CD4-positive, alpha-beta T cell treated with Interleukin-21 for 1 hour (primary cell): Measurements from ENCODE around the gene LRRK1.

Experiments used
- DNase-seq: peaks from one replicate; pipeline ENCODE4 v3.0.0-alpha.2; 2020

The LRRK1 gene

GRCh38 chr15:100891307-100892012 is 27.7 kb upstream of the LRRK1 start:
- DNase-seq = no peak

- no peak for DNase-seq
Measured at GRCh38 chr15:100892013-100892355, 27.2 kb upstream of the LRRK1 start.

- DNase-seq = no peak
Measured at GRCh38 chr15:100893261-100893963, 25.7 kb upstream of the LRRK1 start.

GRCh38 chr15:100893964-100894295 is 25.2 kb upstream of the LRRK1 start:
- DNase-seq = no peak

DNA sequence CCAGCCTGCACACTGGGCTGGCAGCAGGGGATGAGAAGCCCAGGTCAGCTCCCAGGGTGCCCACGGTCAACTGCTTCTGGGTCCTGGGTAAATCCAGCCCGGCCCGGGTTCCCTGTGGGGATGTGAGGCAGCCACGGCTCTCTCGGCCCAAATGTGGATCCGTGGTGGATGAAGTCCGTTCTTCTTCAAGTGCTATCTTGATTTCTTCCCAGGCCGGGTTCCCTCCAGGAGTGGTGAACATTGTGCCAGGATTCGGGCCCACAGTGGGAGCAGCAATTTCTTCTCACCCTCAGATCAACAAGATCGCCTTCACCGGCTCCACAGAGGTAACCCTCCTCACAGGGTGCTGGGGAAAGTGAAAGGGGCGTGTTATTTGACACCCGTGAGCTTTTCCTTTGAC is 23.4 kb upstream of the LRRK1 start:
- DNase-seq = no peak

- DNase-seq = no peak
Measured at GRCh38 chr15:100897221-100898151, 21.7 kb upstream of the LRRK1 start.

DNA sequence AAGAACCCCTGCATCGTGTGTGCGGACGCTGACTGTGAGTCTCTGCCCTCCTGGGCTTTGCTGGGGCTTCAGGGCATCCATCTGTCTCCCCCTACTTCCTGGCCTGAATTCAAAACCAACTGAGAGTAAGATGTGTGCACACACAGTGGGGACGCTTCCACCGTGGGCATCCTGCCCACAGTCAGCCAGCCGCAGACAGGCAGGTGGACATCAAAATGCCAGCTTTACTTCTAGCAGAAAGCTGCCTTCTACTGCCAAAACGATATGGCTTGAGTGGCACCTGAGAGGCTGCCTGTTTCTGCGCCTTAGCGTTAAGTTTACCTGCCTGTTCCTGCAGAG is 21.0 kb upstream of the LRRK1 start:
- no peak for DNase-seq

DNA sequence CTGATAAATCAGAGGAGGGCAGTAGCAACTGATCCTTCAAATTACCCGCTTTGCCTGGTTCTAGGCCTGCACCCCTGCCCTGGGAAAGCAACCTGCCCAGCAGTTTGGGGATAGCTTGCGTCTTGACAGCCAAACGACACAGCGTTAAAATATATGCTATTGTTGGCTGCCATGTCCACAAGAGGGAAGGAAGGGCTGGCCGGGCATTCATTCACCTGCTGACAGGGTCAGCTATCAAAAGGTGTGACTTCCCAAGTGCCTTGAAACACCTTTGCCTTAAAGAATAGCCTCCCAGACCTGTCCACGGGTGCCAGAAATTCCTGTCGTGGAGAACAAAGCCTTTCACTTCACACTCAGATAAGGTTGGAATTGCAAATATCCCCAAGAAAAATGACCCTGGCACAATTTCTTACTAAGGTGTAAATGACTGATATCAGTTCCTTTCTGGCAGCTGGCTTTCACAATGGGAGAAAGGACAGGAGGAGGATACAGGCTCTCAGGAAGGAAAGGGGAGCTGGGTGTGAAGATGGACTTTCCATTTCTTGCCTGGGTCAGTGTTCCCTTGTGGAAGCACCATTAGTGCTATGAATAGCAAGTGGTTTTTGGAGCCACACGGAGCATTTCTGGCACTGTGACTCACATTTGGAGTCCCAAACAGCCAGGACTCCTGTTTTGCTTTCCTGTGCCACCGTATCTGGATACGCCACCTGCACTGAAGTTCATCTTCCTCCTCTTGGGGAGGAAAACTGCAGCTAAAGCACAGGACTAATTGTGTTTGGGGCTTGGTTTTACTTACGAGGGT is 20.3 kb upstream of the LRRK1 start:
- no peak for DNase-seq

- no peak for DNase-seq
Measured at GRCh38 chr15:100899601-100900000, 19.6 kb upstream of the LRRK1 start.

DNA sequence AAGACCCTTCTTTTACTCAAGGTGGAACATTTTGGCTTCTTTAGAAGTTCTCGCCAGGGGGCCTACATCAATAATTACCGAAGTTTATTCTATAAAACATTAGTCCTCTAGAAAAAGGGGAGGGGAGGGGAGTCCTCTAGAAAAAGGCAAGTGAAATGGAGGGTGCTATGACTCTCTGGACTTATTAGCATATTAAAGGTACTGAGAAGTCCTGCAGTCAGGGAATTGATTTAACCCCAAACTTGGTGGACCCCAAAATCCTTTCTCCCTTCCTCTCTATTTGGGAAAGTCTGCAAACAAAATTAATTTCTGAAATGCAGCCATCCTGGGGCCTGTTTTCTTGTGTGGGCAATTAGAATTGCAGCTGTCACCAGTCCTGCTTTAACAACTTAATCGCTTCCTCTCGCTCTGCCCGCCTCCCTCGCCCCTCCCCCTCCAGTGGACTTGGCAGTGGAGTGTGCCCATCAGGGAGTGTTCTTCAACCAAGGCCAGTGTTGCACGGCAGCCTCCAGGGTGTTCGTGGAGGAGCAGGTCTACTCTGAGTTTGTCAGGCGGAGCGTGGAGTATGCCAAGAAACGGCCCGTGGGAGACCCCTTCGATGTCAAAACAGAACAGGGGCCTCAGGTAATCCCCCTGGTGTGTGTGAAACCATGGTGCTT is 18.9 kb upstream of the LRRK1 start:
- no peak for DNase-seq

DNA sequence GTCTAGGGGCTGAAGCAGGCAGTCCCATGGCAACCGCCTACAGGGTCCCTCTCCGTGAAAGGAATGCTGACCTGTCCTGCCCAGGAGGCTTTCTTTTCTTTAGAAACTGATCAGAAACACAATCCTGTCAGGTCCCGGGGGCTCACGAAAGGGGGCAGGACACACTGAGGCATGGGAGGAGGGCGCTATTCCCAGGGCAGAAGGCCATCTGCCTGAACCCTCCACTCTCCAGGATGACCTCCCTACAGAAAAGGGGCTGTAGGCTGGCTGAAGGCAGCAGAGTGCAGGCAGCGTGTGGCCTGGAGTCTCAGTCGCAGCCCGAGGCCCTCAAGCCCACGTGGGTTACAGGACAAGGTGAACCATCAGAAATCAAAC is 18.4 kb upstream of the LRRK1 start:
- no peak for DNase-seq

DNA sequence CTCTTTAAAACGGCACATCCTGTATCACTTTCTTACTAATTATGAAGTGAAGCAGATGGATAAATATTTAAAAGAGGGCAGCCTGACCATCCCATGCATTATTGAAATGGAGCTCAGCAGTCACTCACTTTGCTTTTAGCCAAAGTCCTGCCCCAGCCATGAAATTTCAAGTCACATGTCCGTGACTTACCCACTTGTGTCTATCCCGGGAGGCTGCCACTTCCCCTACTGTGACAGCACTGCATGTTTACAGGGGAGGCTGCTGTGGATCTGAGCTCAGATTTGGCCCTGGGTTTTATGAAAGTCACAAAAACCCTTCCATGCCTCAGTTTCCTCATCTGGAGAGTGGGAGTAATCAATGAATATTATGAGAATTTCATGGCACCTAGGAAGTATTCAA is 17.9 kb upstream of the LRRK1 start:
- no peak for DNase-seq

- no peak for DNase-seq
Measured at GRCh38 chr15:100901702-100902435, 17.3 kb upstream of the LRRK1 start.

DNA sequence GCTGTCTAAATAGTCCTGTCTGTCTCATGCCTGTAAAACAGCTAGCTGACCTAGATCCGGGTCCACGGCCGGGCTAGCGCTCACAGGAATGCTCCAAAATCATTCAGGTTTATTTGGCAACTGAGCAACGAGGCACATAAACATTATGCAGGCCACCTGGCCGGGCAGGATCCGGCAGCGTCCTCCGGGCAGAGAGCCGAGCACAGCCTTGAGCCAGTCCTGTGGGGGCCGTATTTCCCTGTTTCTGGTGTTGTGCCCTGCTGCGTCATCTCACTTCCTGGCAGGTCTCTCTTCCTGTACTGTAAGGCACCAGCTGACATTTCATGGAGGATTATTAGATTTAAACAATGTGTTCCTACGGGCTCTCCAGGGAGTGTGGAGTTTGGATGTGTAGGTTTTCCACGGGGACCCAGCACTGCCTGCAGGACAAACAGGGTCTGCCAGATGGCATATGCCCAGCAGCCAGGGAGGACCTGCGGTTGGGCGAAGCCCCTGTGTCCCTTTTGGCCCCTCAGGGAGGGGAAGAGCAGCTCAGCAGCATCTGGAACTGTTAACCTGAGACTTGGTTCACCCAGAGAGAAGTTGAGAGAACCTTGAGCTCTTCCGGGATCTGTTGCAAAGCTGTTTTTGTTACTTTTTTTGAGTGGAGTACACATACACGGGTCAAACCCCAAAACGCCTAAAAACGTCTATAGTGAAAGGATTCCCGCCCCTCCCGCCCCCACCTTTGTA is 16.6 kb upstream of the LRRK1 start:
- DNase-seq = no peak

- no peak for DNase-seq
Measured at GRCh38 chr15:100903168-100903554, 16.0 kb upstream of the LRRK1 start.

DNA sequence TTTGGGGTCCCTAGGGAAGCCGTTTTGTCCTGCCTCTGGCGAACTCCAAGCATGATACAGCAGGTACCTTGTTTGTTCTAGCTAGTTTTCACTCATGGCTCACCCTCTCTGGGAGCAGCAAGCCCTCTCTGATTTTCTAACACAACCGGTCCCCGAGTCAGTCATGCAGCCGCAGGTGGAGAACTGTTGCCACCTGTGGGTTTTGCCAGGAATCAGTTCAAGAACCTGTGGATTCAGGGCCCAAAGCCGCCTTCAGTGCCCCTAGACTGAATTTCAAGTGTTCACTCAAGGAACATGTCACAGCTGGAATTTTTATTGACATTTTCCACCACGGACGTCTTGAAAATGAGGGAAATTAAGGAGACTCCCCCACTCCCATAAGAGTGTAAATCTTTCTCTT is 13.3 kb upstream of the LRRK1 start:
- DNase-seq = no peak

- no peak for DNase-seq
Measured at GRCh38 chr15:100908466-100908865, 10.7 kb upstream of the LRRK1 start.

GRCh38 chr15:100909565-100909964 is 9.6 kb upstream of the LRRK1 start:
- no peak for DNase-seq

DNA sequence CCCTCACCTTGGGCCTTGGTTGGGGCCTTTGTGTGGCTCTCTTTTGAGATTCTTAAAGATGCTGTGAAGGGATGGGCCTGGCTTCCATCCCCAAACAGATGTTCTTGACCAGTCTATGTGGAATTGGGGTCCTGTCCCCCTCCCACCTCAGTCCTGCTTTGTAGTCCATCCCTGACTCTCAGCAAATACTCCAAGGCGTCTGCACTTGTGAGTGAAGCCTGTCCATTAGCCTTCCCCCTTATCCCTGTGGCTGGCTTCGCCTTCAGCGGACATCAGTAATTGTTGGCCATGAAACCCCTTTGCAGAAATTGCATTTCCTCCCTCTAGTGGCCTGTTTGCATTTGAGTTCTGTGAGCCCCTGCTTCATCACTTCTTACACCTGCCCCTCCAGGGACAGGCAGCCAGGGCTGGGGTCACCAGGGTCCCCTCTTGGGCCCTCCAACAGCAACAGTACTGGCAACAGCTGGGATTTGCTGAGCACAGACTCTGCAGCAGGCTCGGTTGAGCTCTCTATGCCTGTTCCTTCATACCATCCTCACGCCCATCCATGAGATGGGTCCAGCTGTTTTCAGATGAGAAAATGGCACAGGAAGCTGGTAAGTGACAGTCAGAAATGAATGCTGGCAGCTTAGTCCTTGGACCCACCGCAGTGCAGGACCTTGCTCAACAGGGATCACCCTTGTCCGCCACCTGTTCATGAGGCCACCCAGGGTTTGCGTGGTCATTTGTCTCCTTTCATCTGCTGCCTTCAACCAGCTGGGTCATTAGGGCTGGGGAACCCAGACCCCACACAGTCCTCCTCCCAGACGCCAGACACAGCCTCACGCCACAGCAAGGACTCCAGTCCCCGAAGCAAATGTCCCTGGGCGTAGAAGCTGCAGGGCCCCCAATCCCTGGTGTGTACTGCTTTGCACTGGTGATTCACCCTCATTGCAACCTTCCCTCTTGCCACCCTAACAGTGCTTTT is 8.9 kb upstream of the LRRK1 start:
- DNase-seq = no peak

- no peak for DNase-seq
Measured at GRCh38 chr15:100911086-100911485, 8.1 kb upstream of the LRRK1 start.
